ENCODE results near the gene NUFIP1.

- no peak for TF ChIP-seq POLR2A (IDR thresholded peaks at IDR 0.05; ENCODE audit: control extremely low read depth in 1 of 2, low read depth in 2 of 2, low read length in 2 of 2)
- no peak for TF ChIP-seq EGR1 (IDR thresholded peaks at IDR 0.05; ENCODE audit: borderline replicate concordance, low read depth, low read length)
- no peak for TF ChIP-seq RFX5 (IDR thresholded peaks at IDR 0.05; ENCODE audit: borderline replicate concordance, low read depth, low read length)
- TF ChIP-seq BRCA1 (IDR thresholded peaks at IDR 0.05; ENCODE audit: low read depth, low read length): no peak
- no peak for TF ChIP-seq EZH2 (IDR thresholded peaks at IDR 0.05; ENCODE audit: low read depth, low read length, severe bottlenecking)
These were observed 67.1 kb downstream of the NUFIP1 start for GRCh38 chr13:44921931-44922758.
